Suppressor macrophage treated with lipopolysaccharide for 4 hours (primary cell): ENCODE results near the gene MPDZ.

Experiments
- DNase-seq: peaks from one replicate; pipeline ENCODE4 v3.0.0-alpha.2; 2020

MPDZ gene

DNA sequence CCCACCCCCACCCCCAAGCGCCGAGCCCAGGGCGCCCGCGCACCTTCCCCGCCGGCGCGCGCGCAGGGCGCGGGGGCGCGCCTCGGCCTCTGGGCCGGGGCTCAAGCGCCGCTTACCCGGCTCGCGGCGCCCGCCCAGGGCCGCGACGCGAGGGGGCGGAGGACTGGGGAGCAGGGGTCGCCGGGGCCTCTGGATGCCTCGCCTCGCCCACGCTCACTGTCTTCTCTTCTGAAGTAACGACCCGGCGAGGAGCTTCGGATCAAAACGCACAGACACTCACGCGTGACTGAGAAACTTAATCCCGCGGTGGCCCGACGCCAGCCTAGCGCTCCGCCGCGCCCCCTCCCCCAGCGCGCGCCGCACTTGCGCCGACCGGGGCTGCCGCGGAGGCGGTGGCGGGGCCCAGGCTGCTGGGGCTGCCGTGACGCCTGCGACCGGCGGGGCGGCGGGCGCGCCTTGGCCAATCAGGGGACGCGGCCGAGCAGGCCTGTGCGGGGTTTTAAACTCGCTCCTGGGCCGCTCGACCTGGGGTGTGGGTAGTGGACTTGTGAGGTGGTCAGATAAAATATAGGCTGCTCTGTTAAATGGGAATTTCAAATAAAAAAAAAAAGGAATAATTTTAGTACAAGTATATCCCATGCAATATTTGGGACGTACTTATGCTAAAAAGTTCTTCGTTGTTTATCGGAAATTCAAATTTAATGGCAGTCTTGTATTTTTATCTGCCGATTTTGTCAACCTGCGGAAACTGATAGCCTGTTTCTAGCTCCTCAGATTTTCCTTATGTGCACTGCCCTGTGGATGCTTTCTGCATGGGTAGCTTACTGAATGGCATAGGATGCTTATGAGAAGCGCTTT is at the start of gene MPDZ:
Gene MPDZ, minus strand, starts transcription at position 409 of the 858 bp plus-strand sequence. CDS start 29,377 bp downstream, outside the sequence.
- no peak for DNase-seq

DNA sequence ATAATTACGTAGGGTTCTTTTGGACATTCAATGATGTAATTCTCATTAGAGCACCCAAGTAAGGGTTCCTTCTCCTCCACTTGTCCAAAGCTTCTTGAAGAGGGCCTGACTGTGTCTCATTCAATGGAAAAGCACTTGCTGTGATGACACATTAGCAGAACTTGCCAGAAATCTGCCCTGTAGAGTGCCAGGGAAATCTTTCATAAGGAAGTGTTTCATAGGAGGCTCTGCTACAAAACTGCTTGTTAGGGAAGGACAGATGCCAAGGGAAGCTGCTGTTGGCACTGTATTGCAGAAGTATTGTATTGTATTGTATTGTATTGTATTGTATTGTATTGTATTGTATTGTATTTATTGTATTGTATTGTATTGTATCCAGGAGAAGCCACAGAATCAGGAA is 45.5 kb upstream of the MPDZ start:
- DNase-seq: no peak

DNA sequence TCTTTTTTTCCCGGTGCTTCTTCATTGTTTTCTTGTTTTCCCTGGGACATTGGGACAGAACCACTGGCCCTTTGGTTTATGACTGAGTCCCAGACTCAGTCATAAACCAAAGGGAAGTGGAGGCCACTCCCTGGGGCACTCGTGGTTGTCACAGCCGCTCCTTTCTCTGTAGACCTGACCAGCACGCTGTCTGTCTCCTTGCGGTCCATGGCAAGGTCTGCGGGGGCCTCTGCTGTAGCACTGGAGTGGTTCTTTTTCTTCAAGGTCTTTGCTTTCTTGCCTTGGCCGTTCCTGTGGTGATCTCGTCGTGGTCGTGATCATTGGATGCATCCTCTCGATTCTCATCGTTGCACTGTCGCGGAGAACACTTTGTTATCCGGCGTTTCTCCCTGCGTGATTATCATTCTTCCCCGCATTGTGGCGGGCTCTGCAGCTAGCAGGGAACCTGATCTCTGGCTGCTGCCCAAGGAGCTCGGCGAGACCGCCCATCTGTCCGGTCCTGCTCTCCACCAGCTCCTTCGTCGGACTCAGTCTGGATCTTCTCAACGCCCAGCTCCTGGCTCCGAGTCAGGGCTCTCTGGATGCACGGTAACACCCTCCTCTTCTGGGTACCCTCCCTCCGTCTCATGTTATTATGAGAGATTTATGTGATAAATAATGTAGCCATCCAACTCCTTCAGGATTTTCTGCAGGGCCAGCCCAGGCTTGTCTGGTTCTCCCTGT is 43.5 kb upstream of the MPDZ start:
- no peak for DNase-seq

DNA sequence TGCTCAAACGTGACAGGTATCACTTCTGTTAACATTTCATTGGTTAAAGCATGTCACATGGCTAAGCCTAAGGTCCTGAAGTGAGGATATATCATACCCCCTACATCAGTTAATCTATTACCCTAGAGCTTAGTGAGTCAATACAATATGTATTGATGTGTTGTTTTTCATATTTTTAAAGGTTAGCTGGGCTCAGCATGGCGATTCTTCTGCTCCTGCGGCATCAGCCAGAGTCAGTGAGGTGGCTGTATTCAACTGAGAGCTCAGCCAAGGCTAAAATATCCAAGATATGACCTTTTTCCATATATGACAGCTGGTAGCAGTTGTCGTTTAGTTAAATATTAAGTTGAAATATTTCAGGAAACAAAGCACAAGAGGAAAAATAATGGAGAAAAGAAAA is 38.5 kb upstream of the MPDZ start:
- DNase-seq: no peak

DNA sequence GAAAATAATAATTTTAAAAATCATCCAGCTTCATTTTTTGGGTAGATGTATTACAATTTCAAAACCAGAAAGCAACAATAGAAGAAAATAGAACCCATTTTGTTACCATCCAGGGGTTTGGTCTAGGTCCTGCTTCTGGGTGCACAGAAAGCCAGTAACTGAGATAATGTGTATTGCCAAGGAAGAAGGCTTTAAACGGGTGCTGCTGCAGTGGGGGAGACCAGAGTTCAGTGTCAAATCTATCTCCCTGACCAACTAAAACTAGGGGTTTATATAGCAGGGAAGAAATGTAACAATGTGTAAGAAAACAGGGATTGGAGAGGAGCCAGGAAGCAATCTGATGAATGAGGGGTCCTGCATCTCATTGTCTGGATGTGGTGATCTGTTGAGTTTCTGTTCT is 17.5 kb upstream of the MPDZ start:
- no peak for DNase-seq

DNA sequence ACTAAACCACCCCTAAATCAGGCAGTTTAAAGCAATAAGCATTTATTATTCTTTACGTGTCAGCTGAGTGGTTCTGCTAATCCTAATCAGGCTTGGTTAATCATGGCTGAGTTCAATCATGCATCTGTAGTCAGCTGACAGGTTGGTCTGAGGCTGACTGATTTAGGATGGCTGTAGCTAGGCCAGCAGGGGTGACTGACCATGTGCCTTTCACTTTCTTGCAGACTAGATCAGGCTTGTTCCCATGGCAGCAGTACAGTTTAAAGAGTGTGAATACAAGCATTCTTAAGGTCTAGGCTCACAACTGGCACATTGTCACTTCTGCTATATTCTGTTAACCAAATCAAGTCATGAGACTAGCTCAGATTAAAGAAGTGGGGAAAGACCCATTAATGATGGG is 16.1 kb upstream of the MPDZ start:
- DNase-seq: no peak

- no peak for DNase-seq
These were observed 13.3 kb upstream of the MPDZ start for GRCh38 chr9:13292782-13293181.

- no peak for DNase-seq
These were observed 12.7 kb upstream of the MPDZ start for GRCh38 chr9:13292158-13292557.

GRCh38 chr9:13291718-13292117 is 12.2 kb upstream of the MPDZ start:
- DNase-seq: no peak

DNA sequence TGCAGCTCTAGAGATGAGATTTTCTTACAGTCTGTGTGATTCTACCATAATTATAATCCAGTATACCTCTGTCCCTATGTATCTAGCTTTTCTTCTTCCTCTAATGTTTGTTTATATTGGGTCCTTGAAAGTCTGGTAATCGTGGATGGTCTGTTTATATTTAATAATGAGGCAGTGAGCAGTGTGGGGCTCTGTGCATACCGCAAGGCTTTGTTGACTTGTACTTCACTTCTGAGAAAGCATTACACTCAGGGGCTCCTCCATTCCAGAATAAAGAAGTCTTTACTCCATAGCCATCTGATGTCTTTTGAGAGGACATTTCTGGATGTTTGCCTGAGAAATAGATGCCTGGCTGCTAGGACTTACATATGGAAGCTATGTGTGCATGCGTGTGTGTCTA is 4.5 kb upstream of the MPDZ start:
- no peak for DNase-seq

DNA sequence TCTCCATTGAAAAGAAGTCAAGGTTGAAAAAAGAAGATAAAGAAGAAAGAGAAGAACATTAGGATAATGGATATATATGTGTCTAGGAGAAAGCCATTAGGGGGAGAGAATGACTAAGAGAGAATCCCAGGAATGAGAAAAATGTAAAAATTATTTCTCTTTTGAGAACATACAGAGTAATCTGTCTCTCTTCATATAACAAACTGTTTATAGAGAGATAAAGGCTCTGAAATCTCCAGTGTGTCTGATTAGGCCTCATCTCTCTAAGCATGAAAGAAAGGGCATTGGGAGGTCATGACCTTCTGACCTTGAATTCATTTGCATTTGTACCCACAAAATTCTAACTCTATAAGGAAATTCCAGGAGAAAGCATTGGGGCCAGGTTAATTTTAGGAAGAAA is 3.5 kb upstream of the MPDZ start:
- no peak for DNase-seq

- no peak for DNase-seq
These were observed 2.0 kb upstream of the MPDZ start for GRCh38 chr9:13281356-13282016.

- DNase-seq: no peak
These were observed 885 bp downstream of the MPDZ start for GRCh38 chr9:13278368-13279246.

GRCh38 chr9:13278023-13278367 is 1.5 kb downstream of the MPDZ start:
- DNase-seq: no peak

GRCh38 chr9:13274886-13275641 is 4.4 kb downstream of the MPDZ start:
- no peak for DNase-seq

DNA sequence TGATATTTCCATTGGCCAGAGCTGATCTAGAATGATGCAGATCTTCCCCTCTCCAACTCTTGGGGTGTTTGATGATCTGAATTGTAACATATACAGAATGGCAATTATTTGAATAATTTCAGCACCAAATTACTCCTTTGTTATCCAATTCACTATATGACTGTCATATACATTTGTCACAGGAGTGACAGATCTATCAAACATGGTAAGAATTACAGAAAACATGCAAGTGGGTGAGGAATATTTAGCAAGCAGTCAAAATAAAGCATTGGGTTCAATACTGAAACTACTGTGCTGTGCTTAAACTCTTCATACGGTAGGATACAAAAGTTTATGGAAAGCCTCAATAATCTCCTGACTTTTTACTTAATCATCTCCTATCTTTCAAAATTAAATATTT is 8.8 kb downstream of the MPDZ start:
- no peak for DNase-seq

- no peak for DNase-seq
These were observed 9.7 kb downstream of the MPDZ start for GRCh38 chr9:13269589-13270452.

GRCh38 chr9:13268469-13268868 is 11.0 kb downstream of the MPDZ start:
- no peak for DNase-seq

- DNase-seq: no peak
These were observed 11.7 kb downstream of the MPDZ start for GRCh38 chr9:13267743-13268142.

- DNase-seq: no peak
These were observed 13.3 kb downstream of the MPDZ start for GRCh38 chr9:13266167-13266566.

DNA sequence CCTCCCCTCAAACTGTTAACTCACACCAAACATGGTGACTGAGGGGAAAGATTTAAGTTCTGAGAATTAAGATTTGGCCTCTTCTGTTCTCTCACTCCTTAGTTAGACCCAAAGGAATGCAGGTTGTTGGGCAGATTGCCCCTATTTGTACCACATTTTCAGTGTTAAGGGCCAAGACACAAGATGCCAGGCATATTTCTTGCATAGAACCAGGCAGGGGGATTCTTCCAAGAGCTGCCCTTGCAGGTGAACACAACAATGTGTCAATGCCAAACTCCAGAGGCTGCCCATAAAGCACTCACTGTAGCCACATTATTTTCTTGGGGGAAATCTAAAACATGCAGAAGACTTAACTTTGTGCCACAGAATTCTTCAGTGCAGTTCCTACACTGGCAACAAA is 14.7 kb downstream of the MPDZ start:
- DNase-seq: no peak
